Middle frontal gyrus (tissue), 1 donor: ENCODE measurements around the gene OSCP1.
"Not testable (repeated sequence)": the region's sequence is repeated elsewhere in the genome, so short reads cannot be mapped to it uniquely, and the experiment has no call there.

Source experiments
- DNase-seq: peaks from one replicate; pipeline ENCODE4 v3.0.0-alpha.2; 2015; ENCODE audit warnings: low spot score; ENCODE audit errors: extremely low spot score

Gene OSCP1

GRCh38 chr1:36450270-36450918 lies at the start of gene OSCP1:
OSCP1 (minus strand) TSS chr1:36450451; CDS start chr1:36450369, 82 bp downstream.
- DNase-seq = peak; percentile 95

GRCh38 chr1:36497207-36497606 lies 47.0 kb upstream of the OSCP1 start:
- no peak for DNase-seq

- DNase-seq = no peak
Measured at GRCh38 chr1:36494971-36495370, 44.7 kb upstream of the OSCP1 start.

- DNase-seq = no peak
Measured at GRCh38 chr1:36493524-36493923, 43.3 kb upstream of the OSCP1 start.

- DNase-seq = no peak
Measured at GRCh38 chr1:36492491-36492890, 42.2 kb upstream of the OSCP1 start.

GRCh38 chr1:36489258-36490051 lies 39.2 kb upstream of the OSCP1 start:
- not testable (repeated sequence) for DNase-seq

- DNase-seq = no peak
Measured at GRCh38 chr1:36487906-36488305, 37.7 kb upstream of the OSCP1 start.

GRCh38 chr1:36487336-36487725 lies 37.1 kb upstream of the OSCP1 start:
- not testable (repeated sequence) for DNase-seq

- no peak for DNase-seq
Measured at GRCh38 chr1:36486439-36487335, 36.4 kb upstream of the OSCP1 start.

- DNase-seq = no peak
Measured at GRCh38 chr1:36486093-36486438, 35.8 kb upstream of the OSCP1 start.

GRCh38 chr1:36484099-36484498 lies 33.8 kb upstream of the OSCP1 start:
- DNase-seq = no peak

- no peak for DNase-seq
Measured at GRCh38 chr1:36482724-36483388, 32.6 kb upstream of the OSCP1 start, which contains the start of gene CSF3R. CSF3R (minus strand) TSS chr1:36482913; CDS start chr1:36479496, 3,417 bp downstream.

GRCh38 chr1:36481771-36482723 lies 31.8 kb upstream of the OSCP1 start:
- no peak for DNase-seq

- DNase-seq = no peak
Measured at GRCh38 chr1:36481091-36481490, 30.8 kb upstream of the OSCP1 start.

- no peak for DNase-seq
Measured at GRCh38 chr1:36480161-36480560, 29.9 kb upstream of the OSCP1 start.

GRCh38 chr1:36479505-36480051 lies 29.3 kb upstream of the OSCP1 start:
- DNase-seq = no peak

- DNase-seq = not testable (repeated sequence)
Measured at GRCh38 chr1:36477615-36478014, 27.4 kb upstream of the OSCP1 start.

- DNase-seq = no peak
Measured at GRCh38 chr1:36476945-36477344, 26.7 kb upstream of the OSCP1 start.

- DNase-seq = no peak
Measured at GRCh38 chr1:36475910-36476604, 25.8 kb upstream of the OSCP1 start.
